GM12865 (cell line): ENCODE results near the gene LAMP5.

ENCODE experiments used
- DNase-seq: peaks from one replicate; pipeline ENCODE4 v3.0.0; 2010; ENCODE audit warnings: low read depth
- H3K4me3 ChIP-seq: 2 replicates; pipeline ENCODE4 v1.5.1; 2011; ENCODE audit warnings: mild to moderate bottlenecking, low read depth, low read length, control low read depth
- TF ChIP-seq, protein P1 (sequence below): IDR thresholded peaks from 2 replicates; pipeline ENCODE4 v1.5.1; 2011; ENCODE audit warnings: low read length, control low read depth, low read depth, inconsistent platforms; ENCODE audit not compliant: insufficient read depth; ENCODE audit errors: missing control alignments

Gene LAMP5

DNA sequence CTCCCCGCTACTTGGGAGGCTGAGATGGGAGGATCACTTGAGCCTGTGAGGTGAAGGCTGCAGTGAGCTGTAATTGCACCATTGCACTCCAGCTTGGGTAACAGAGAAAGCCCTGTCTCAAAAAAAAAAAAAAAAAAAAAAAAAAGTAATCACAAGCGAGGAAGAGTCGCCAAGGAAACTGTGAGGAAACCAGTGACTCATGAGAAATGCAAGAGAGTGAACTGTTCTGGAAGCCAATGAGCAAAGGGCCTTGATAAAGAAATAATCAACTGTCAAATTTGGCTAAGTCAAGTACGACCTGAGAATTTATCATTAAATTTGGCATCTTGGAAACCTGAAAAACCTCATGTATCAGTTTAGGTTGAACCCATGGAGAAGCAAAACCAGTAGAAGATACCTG is 16.1 kb upstream of the LAMP5 start:
- DNase-seq = no peak
- no peak overlapping the region for H3K4me3 ChIP-seq

DNA sequence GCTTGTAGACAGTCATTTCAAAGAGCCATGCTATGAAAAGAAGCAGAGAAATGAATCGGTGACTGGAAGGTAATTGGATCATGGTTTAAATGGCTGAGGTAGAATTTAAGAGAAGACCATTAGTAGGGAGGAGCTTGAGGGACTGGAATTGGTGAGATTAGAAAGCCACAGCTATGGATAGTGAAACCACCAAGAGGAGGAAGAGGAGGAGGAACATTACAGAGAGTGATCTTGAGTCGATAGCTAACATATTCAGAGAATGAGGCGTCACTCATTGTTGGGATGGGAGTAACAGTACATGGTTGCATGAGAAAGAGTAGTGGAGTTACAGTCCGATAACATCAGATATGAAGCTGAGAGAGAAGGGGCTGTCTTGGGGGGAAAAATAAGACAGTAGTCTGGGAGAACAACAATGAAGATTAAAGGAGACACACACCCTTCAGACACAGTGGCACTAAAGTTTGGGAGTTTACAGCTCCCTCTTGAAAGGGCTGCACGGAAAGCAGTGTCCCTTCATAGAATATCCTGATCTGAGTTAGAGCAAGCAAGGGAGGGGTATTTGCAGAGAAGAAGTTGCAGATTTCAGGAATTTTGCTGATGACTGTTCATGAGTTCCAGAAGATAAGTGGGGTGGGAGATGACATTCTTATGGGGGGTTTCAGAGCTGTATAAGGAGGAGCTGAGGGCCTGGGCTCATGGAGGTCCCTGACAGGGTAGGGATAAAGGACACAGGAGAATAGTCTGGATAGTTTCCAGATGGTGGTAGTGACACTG is 15.1 kb upstream of the LAMP5 start:
- DNase-seq = no peak
- TF ChIP-seq, protein P1, sequence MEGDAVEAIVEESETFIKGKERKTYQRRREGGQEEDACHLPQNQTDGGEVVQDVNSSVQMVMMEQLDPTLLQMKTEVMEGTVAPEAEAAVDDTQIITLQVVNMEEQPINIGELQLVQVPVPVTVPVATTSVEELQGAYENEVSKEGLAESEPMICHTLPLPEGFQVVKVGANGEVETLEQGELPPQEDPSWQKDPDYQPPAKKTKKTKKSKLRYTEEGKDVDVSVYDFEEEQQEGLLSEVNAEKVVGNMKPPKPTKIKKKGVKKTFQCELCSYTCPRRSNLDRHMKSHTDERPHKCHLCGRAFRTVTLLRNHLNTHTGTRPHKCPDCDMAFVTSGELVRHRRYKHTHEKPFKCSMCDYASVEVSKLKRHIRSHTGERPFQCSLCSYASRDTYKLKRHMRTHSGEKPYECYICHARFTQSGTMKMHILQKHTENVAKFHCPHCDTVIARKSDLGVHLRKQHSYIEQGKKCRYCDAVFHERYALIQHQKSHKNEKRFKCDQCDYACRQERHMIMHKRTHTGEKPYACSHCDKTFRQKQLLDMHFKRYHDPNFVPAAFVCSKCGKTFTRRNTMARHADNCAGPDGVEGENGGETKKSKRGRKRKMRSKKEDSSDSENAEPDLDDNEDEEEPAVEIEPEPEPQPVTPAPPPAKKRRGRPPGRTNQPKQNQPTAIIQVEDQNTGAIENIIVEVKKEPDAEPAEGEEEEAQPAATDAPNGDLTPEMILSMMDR = no peak
- H3K4me3 ChIP-seq = no peak overlapping the region

More for the DNA sequence above, 16.1 kb upstream of the LAMP5 start:
- TF ChIP-seq, protein P1 = no peak

DNA sequence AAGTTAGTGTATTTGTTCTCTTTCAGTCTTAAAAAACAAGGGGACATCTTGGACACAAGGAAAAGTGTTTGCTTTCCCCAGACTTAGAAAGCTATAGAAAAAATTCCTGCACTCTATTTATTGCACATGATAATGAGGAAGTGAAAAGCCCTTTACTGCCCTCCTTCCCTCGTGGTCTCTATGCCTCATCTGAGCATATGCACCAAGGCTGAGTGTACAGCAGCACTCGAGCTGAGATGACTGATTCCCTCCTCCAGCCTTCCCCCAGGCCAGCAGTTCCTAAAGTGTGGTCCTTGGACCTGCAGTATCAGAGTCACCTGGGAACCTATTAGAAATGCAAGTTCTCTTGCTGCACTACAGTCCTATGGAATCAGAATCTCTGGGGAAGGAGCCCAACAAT is 14.3 kb upstream of the LAMP5 start:
- no peak overlapping the region for H3K4me3 ChIP-seq
- DNase-seq = peak; percentile 35
- TF ChIP-seq, protein P1 = no peak

DNA sequence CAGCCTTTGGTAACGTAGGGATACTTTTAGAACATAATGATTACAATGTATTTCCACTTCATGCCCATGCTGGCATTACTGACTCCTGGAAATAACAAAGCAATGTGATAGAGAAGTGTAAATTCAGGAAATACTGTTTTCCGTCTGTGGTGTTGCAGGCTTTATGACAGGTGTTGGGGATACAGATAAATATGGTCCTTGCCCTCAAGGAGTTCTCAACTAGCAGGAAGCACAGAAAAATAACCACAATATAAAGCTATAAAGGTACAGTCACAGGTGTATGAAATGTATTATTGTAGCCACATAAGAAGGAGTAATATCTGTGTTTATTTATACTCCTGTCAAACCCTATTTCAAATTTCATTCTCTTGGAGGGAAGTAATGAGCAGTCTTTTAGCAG is 12.9 kb upstream of the LAMP5 start:
- no peak for DNase-seq
- TF ChIP-seq, protein P1 = no peak
- H3K4me3 ChIP-seq = no peak overlapping the region

DNA sequence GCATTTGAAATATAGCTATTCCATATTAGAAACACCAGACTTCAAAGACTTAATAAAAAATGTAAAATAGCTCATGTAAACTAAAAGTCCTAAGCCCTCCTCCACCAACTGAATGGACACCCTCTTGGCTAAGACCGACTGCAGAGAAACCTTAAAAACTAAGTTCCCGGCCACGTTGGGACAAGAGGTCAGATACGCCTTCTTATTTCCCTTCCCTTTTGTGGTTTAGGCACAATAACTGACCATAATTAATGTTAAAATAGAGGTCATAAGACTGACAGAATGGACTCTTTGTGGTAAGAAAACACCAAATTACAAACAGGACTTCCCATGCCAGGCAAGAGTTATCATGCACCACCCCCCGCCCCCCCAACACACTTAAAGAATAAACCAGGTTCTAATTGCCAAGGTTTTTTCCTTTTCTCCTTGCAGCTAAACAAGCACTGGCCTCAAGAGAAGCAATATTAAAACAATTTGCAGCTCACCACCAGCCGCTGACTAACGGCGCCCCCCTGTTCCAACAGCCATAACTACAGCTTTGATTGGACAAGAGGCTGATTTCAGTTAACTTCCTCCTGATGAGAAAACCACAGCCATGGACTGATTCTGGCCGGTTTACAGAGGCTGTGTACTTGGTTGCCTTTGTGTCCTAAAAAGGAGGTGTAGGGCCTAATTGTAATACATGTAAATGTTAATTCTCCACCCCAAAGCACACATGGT is 10.7 kb upstream of the LAMP5 start:
- no peak overlapping the region for H3K4me3 ChIP-seq
- peak; percentile 39 for DNase-seq
- TF ChIP-seq, protein P1 = no peak

DNA sequence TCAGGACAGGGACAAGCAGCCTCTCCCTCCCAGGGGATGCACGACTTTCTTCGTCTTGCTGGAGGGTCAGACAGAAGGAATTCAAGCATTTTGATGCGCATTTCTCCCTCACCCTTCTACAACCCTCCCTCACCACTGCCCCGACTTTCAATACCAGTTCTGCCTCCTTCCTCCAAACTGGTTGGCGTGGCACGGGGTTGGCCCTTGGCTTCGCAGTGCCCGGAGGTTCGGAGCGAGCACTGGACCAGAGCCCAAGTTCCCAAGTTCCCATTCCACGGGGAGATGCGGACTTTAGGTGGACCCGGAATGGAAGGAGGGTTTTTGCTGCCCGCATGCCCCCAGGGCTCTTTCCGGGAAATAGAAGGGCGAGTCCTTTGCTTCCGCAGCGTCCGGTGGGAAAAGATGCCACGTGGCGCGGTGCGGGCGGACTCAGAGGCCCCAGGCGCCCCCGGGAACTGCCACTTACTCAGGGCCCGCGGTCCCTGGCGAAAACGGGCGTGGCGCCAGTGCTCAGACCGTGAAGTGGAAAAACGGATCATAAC is 8.0 kb upstream of the LAMP5 start:
- no peak overlapping the region for H3K4me3 ChIP-seq
- TF ChIP-seq, protein P1 = no peak
- DNase-seq = no peak

DNA sequence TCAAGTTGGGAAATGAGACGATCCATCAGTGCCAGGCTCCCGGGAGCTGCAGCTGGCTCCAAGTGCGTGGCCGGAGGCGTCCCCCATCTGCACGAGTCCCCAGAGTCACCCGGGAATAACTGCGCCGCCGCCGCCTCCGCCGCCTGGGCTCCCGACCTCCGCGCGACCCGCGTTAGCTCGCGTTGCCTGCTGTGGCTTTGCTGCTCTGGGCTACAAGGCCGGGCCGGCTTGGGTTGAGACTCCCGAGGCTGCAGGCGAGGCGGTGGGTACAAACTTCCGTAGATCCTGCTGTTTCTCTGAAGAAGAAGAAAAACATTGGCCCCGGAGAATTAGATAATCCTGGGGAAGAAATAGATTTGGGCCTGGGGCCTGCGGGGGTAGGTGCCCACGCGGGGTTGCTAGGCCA is 7.4 kb upstream of the LAMP5 start:
- no peak overlapping the region for H3K4me3 ChIP-seq
- no peak for DNase-seq
- TF ChIP-seq, protein P1 = no peak
